NAMALWA (cell line): ENCODE data around the gene AGTPBP1.

Experiments
- DNase-seq: peaks from one replicate; pipeline ENCODE4 v3.0.0-alpha.2; 2015; ENCODE audit warnings: low spot score

The AGTPBP1 gene

GRCh38 chr9:85536514-85536913 lies 205.2 kb downstream of the AGTPBP1 start:
- no peak for DNase-seq

GRCh38 chr9:85536076-85536475 lies 205.7 kb downstream of the AGTPBP1 start:
- no peak for DNase-seq

- no peak for DNase-seq
These were observed 207.4 kb downstream of the AGTPBP1 start for GRCh38 chr9:85534340-85534739.

- no peak for DNase-seq
These were observed 208.2 kb downstream of the AGTPBP1 start for GRCh38 chr9:85533538-85533937.

- no peak for DNase-seq
These were observed 211.0 kb downstream of the AGTPBP1 start for GRCh38 chr9:85530721-85531120.

GRCh38 chr9:85528607-85529006 lies 213.1 kb downstream of the AGTPBP1 start:
- DNase-seq = no peak

- no peak for DNase-seq
These were observed 213.6 kb downstream of the AGTPBP1 start for GRCh38 chr9:85528142-85528541.

- no peak for DNase-seq
These were observed 214.3 kb downstream of the AGTPBP1 start for GRCh38 chr9:85527331-85528020.

GRCh38 chr9:85524531-85524930 lies 217.2 kb downstream of the AGTPBP1 start:
- no peak for DNase-seq

GRCh38 chr9:85523202-85523601 lies 218.6 kb downstream of the AGTPBP1 start:
- DNase-seq = no peak

GRCh38 chr9:85522459-85523092 lies 219.2 kb downstream of the AGTPBP1 start:
- DNase-seq = no peak

- DNase-seq = no peak
These were observed 220.2 kb downstream of the AGTPBP1 start for GRCh38 chr9:85521371-85522197.

GRCh38 chr9:85516976-85517637 lies 224.6 kb downstream of the AGTPBP1 start:
- DNase-seq = no peak

- no peak for DNase-seq
These were observed 225.3 kb downstream of the AGTPBP1 start for GRCh38 chr9:85516455-85516854.

- DNase-seq = no peak
These were observed 226.7 kb downstream of the AGTPBP1 start for GRCh38 chr9:85515021-85515420.

- DNase-seq = no peak
These were observed 227.5 kb downstream of the AGTPBP1 start for GRCh38 chr9:85514256-85514655.

- no peak for DNase-seq
These were observed 230.0 kb downstream of the AGTPBP1 start for GRCh38 chr9:85511746-85512145.

GRCh38 chr9:85510830-85511504 lies 230.8 kb downstream of the AGTPBP1 start:
- DNase-seq = no peak

- DNase-seq = no peak
These were observed 233.1 kb downstream of the AGTPBP1 start for GRCh38 chr9:85508616-85509015.

GRCh38 chr9:85505612-85506011 lies 236.1 kb downstream of the AGTPBP1 start:
- DNase-seq = no peak

- no peak for DNase-seq
These were observed 238.7 kb downstream of the AGTPBP1 start for GRCh38 chr9:85502815-85503655.
